PFSK-1 (cell line): ENCODE data around the gene ATF6.

Experiments
- POLR2AphosphoS5 ChIP-seq: IDR thresholded peaks from 2 replicates; pipeline ENCODE4 v1.6.1; 2012; ENCODE audit warnings: low read depth, mild to moderate bottlenecking, control low read depth, low read length, moderate library complexity
- SIN3A ChIP-seq: IDR thresholded peaks from 2 replicates; pipeline ENCODE4 v1.6.1; 2012; ENCODE audit warnings: mild to moderate bottlenecking, low read length, moderate library complexity, borderline replicate concordance; ENCODE audit not compliant: insufficient read depth
- TF ChIP-seq, protein P1 (sequence below), 2 experiments: IDR thresholded peaks; 2 replicates each; pipeline versions ENCODE4 v1.6.1 to v1.8.0; 2011 to 2012; ENCODE audit warnings: low read depth in 2 of 2, low read length in 2 of 2, control low read depth in 1 of 2, inconsistent platforms in 1 of 2, mild to moderate bottlenecking in 1 of 2, moderate library complexity in 1 of 2; ENCODE audit not compliant: insufficient read depth in 1 of 2

DNA sequence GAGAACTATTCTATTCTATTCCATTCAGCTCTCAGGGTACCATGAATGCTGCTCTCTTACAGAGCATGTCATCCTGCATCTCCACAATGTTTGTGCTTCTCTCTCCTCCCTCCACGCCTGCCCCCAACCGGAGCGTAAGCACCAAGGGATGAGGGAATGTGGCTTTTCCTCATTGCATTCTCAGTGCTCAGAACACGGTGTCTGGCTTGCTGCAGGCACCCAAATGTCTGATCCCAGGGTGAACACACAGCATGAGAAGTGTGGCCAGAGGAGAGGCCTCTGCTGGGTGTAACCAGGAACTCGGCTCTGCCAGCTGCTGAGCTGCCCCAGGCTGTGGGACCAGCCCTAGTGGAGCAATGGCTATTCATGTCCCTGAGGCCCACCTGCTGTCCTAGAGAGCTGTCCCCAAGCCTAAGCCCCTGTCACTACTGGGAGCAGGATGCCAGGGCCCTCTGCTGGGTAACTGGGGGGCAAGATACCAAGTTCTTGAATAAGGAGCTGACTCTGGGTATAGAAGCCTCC, 219.2 kb downstream of the ATF6 start:
- TF ChIP-seq, protein P1, sequence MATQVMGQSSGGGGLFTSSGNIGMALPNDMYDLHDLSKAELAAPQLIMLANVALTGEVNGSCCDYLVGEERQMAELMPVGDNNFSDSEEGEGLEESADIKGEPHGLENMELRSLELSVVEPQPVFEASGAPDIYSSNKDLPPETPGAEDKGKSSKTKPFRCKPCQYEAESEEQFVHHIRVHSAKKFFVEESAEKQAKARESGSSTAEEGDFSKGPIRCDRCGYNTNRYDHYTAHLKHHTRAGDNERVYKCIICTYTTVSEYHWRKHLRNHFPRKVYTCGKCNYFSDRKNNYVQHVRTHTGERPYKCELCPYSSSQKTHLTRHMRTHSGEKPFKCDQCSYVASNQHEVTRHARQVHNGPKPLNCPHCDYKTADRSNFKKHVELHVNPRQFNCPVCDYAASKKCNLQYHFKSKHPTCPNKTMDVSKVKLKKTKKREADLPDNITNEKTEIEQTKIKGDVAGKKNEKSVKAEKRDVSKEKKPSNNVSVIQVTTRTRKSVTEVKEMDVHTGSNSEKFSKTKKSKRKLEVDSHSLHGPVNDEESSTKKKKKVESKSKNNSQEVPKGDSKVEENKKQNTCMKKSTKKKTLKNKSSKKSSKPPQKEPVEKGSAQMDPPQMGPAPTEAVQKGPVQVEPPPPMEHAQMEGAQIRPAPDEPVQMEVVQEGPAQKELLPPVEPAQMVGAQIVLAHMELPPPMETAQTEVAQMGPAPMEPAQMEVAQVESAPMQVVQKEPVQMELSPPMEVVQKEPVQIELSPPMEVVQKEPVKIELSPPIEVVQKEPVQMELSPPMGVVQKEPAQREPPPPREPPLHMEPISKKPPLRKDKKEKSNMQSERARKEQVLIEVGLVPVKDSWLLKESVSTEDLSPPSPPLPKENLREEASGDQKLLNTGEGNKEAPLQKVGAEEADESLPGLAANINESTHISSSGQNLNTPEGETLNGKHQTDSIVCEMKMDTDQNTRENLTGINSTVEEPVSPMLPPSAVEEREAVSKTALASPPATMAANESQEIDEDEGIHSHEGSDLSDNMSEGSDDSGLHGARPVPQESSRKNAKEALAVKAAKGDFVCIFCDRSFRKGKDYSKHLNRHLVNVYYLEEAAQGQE (IDR thresholded peaks at IDR 0.05; ENCODE audit: insufficient read depth in 1 of 2, low read depth in 2 of 2, low read length in 2 of 2), result no peak
- TF ChIP-seq POLR2AphosphoS5, result no peak
- TF ChIP-seq SIN3A, result no peak
